GM12878 (cell line): ENCODE measurements around the gene PITPNM3.
"Not testable (repeated sequence)": the region's sequence is repeated elsewhere in the genome, so short reads cannot be mapped to it uniquely, and the experiment has no call there.

Experiments
- CBX3 ChIP-seq: fragments of 200-600 bp; sonication (generic); IDR thresholded peaks from 2 replicates; pipeline ENCODE4 v1.6.1; 2016; ENCODE audit warnings: low read depth, borderline replicate concordance
- CTCF ChIP-seq, 3 experiments: IDR thresholded peaks in 2 of 3; conservative IDR thresholded peaks in 1 of 3; 2 replicates each; pipeline ENCODE4 v1.5.1; 2011; ENCODE audit warnings: low read depth in 3 of 3, low read length in 3 of 3, mild to moderate bottlenecking in 3 of 3, control low read depth in 2 of 3, moderate library complexity in 2 of 3, inconsistent platforms in 1 of 3, mixed read lengths in 1 of 3; ENCODE audit not compliant: control insufficient read depth in 2 of 3, insufficient read depth in 1 of 3; ENCODE audit errors: extremely low read depth in 1 of 3
- SIN3A ChIP-seq: IDR thresholded peaks from 2 replicates; pipeline ENCODE4 v1.6.1; 2012; ENCODE audit warnings: low read depth, low read length, improper control_type of control experiment

- TF ChIP-seq SIN3A; CTCF (IDR thresholded peaks at IDR 0.05 in 2 of 3, conservative IDR thresholded peaks at IDR 0.05 in 1 of 3; ENCODE audit: control insufficient read depth in 2 of 3, extremely low read depth in 1 of 3, insufficient read depth in 1 of 3, low read depth in 3 of 3, low read length in 3 of 3); CBX3: not testable (repeated sequence)
Observed at GRCh38 chr17:6593371-6593770, 37.0 kb upstream of the PITPNM3 start.
